Adrenal gland (tissue), 12 donors: Measurements from ENCODE around the gene PKP3. TPM values are rescaled to one million over a fixed set of nuclear protein-coding genes. Genes with fewer than 3 reads are reported as not detected.

Source experiments
- DNase-seq, 7 donors: peaks; one replicate each; pipeline ENCODE4 v3.0.0-alpha.2; 2019 to 2020
- H3K27ac ChIP-seq, 5 donors: fragments of 200-600 bp; sonication (generic) in 4 of 5; 1 replicate in 3 of 5; 2 replicates in 2 of 5; pipeline versions ENCODE4 v1.5.1 to v1.8.0; 2016 to 2020; ENCODE audit warnings: mild to moderate bottlenecking in 1 of 5
- H3K27me3 ChIP-seq: fragments of 200-600 bp; 2 replicates; pipeline ENCODE4 v1.8.0; 2021
- H3K36me3 ChIP-seq, 2 donors: fragments of 200-600 bp; replicated peaks in 1 of 2; 1 replicate in 1 of 2; 2 replicates in 1 of 2; pipeline versions ENCODE4 v1.5.1 to v1.8.0; 2018 to 2022
- H3K4me1 ChIP-seq, 2 donors: fragments of 200-600 bp; replicated peaks in 1 of 2; 1 replicate in 1 of 2; 2 replicates in 1 of 2; pipeline versions ENCODE4 v1.5.1 to v1.8.0; 2018 to 2021
- H3K4me3 ChIP-seq, 4 donors: fragments of 200-600 bp; sonication (generic) in 3 of 4; one replicate each; pipeline ENCODE4 v1.5.1; 2016 to 2018
- H3K9me3 ChIP-seq, 3 donors: fragments of 200-600 bp; sonication (generic) in 1 of 3; replicated peaks in 1 of 3; 1 replicate in 2 of 3; 2 replicates in 1 of 3; pipeline versions ENCODE4 v1.5.1 to v1.8.0; 2016 to 2021
- CTCF ChIP-seq, 6 experiments: fragments of 450-650 bp in 4 of 6; fragments of 200-600 bp in 2 of 6; sonication (generic) in 1 of 6; IDR thresholded peaks; 1 replicate in 5 of 6; 2 replicates in 1 of 6; pipeline versions ENCODE4 v1.5.1 to v1.8.0; 2016 to 2021; ENCODE audit warnings: antibody characterized with exemption in 6 of 6, mild to moderate bottlenecking in 2 of 6, moderate library complexity in 1 of 6
- POLR2A ChIP-seq, 2 donors: fragments of 450-650 bp; IDR thresholded peaks; one replicate each; pipeline ENCODE4 v1.6.1; 2017; ENCODE audit warnings: antibody characterized with exemption in 2 of 2, mild to moderate bottlenecking in 2 of 2, moderate library complexity in 1 of 2
- WGBS, 4 donors: extraction: QIAGEN DNeasy Blood & Tissue Kit in 2 of 4; methylation state at CpG; one replicate each; pipeline versions ENCODE4 v1.1.5 to v1.1.7; 2013 to 2017; 5-methylcytosine and 5-hydroxymethylcytosine counted together
- intact Hi-C, 2 donors: fragments of 100-400 bp; cut with DNase I; formaldehyde crosslinking; loops; one replicate each; pipeline versions ENCODE4 v1.14.1 to v1.15.0; 2022 to 2023
- polyA plus RNA-seq, 3 donors: library from polyadenylated mRNA; stranded (reverse); fragments of 200-250 nt in 2 of 3; fragments of 350-450 nt in 1 of 3; fragmentation: Illumina TruSeq in 1 of 3; extraction: RNeasy Lipid Tissue Mini Kit (QIAGEN cat#74804) in 1 of 3; gene quantifications; one replicate each; pipeline ENCODE4 v1.2.3, GENCODE V29; 2013 to 2014
- total RNA-seq, 9 donors: library from RNA; depleted of rRNA in 4 of 9; stranded (reverse); fragments of >200 nt in 4 of 9; fragments of 120-200 nt in 1 of 9; fragmentation: NEBNext Ultra II Directional in 1 of 9; extraction: Animal tissue kit (Norgen Biotek cat#: 25700) in 1 of 9; gene quantifications; one replicate each; pipeline versions ENCODE4 v1.1.0 to v1.2.4, GENCODE V29; 2013 to 2023
- donor health status: healthy with polysubstance abuse.
- donor health status: Bipolar disorder and iron deficiency.
- donor health status: DM: yes; HTN: yes; CAD: no.
- donor health status: DM: no; HTN: no; CAD: no.
- donor health status: DM: no; HTN: no; CAD: no.
- donor health status: DM: yes; HTN: yes; CAD: no.

Gene PKP3
- total and polyA plus RNA-seq, 12 donors, result 0.37 to 0.65 (median 0.55) TPM; not detected in 8

- no peaks in the 10 kb centered on the region for H3K27me3 ChIP-seq
- 88 to 92% (median 90%) methylated on average over 17 to 23 of the region's 23 CpGs for WGBS, 4 donors
- H3K27ac ChIP-seq, result no peak overlapping the region
- H3K4me1 ChIP-seq, result no peaks in the 10 kb centered on the region
- no peaks in the 10 kb centered on the region for H3K9me3 ChIP-seq
- DNase-seq, result no peak
- no peaks in the 10 kb centered on the region for H3K36me3 ChIP-seq
- no peak for TF ChIP-seq CTCF (IDR thresholded peaks at IDR 0.05)
- TF ChIP-seq POLR2A (IDR thresholded peaks at IDR 0.05), result no peak
- intact Hi-C loops, result no loop called here
- H3K4me3 ChIP-seq, result no peak overlapping the region
These were observed 20.1 kb upstream of the PKP3 start for GRCh38 chr11:373716-374551.

GRCh38 chr11:375065-376025 is 18.7 kb upstream of the PKP3 start:
- WGBS, 4 donors, result 67 to 82% (median 80%) methylated on average over 14 to 41 of the region's 41 CpGs
- TF ChIP-seq CTCF (IDR thresholded peaks at IDR 0.05), result no peak
- TF ChIP-seq POLR2A (IDR thresholded peaks at IDR 0.05), result no peak
- no peaks in the 10 kb centered on the region for H3K27me3 ChIP-seq
- H3K4me3 ChIP-seq, result no peak overlapping the region
- H3K9me3 ChIP-seq, result no peaks in the 10 kb centered on the region
- no peaks in the 10 kb centered on the region for H3K4me1 ChIP-seq
- DNase-seq, result no peak
- no peak overlapping the region for H3K27ac ChIP-seq
- H3K36me3 ChIP-seq, result no peaks in the 10 kb centered on the region
- intact Hi-C loops, result no loop called here

- Histone ChIP-seq H3K4me3 (no peak overlapping the region), H3K4me1 (no peaks in the 10 kb centered on the region), H3K27me3 (no peaks in the 10 kb centered on the region), H3K36me3 (no peaks in the 10 kb centered on the region), H3K9me3 (no peaks in the 10 kb centered on the region), H3K27ac (no peak overlapping the region)
- intact Hi-C loops, result no loop called here
- WGBS, 4 donors, result 92 to 95% (median 93%) methylated on average over 30 to 70 of the region's 70 CpGs
- no peak for TF ChIP-seq POLR2A (IDR thresholded peaks at IDR 0.05)
- TF ChIP-seq CTCF (IDR thresholded peaks at IDR 0.05), result no peak
- DNase-seq, result no peak
These were observed 17.4 kb upstream of the PKP3 start for GRCh38 chr11:376531-377173.
